Fibroblast of lung (primary cell): ENCODE results near the gene MCF2L2. TPM values are rescaled to one million over a fixed set of nuclear protein-coding genes. Genes with fewer than 3 reads are reported as not detected.

Experiments
- DNase-seq, 2 donors: peaks; one replicate each; pipeline versions ENCODE4 v3.0.0 to v3.0.0-alpha.2; 2010; ENCODE audit warnings: low read depth in 2 of 2
- H2AFZ ChIP-seq: 2 replicates; pipeline ENCODE4 v1.5.1; 2012; ENCODE audit warnings: low read length, control low read depth, inconsistent platforms
- H3K27ac ChIP-seq: 2 replicates; pipeline ENCODE4 v1.5.1; 2011; ENCODE audit warnings: low read length, control low read depth; ENCODE audit not compliant: insufficient read depth
- H3K27me3 ChIP-seq: 2 replicates; pipeline ENCODE4 v1.5.1; 2011; ENCODE audit warnings: mild to moderate bottlenecking, low read length; ENCODE audit not compliant: control insufficient read depth, insufficient read depth
- H3K36me3 ChIP-seq: 2 replicates; pipeline ENCODE4 v1.5.1; 2011; ENCODE audit warnings: low read length; ENCODE audit not compliant: control insufficient read depth, insufficient read depth
- H3K4me1 ChIP-seq: 2 replicates; pipeline ENCODE4 v1.5.1; 2011; ENCODE audit warnings: low read length; ENCODE audit not compliant: control insufficient read depth, insufficient read depth; ENCODE audit errors: extremely low read depth
- H3K4me2 ChIP-seq: 2 replicates; pipeline ENCODE4 v1.5.1; 2011; ENCODE audit warnings: low read length, control low read depth; ENCODE audit not compliant: insufficient read depth; ENCODE audit errors: extremely low read depth
- H3K4me3 ChIP-seq, 4 experiments: fragments of 200-600 bp in 1 of 4; sonication (generic) in 1 of 4; replicated peaks in 1 of 4; 2 replicates each; pipeline ENCODE4 v1.5.1; 2011 to 2016; ENCODE audit warnings: low read length in 4 of 4, low read depth in 3 of 4, mild to moderate bottlenecking in 3 of 4, control low read depth in 2 of 4, inconsistent platforms in 1 of 4, mixed read lengths in 1 of 4; ENCODE audit not compliant: insufficient read depth in 1 of 4; ENCODE audit errors: control extremely low read depth in 1 of 4
- H3K79me2 ChIP-seq: 2 replicates; pipeline ENCODE4 v1.5.1; 2012; ENCODE audit warnings: mild to moderate bottlenecking, low read length, inconsistent platforms; ENCODE audit not compliant: control insufficient read depth, insufficient read depth
- H3K9ac ChIP-seq: 2 replicates; pipeline ENCODE4 v1.5.1; 2011; ENCODE audit warnings: mild to moderate bottlenecking, low read length, control low read depth; ENCODE audit not compliant: insufficient read depth
- H3K9me3 ChIP-seq: 2 replicates; pipeline ENCODE4 v1.5.1; 2012; ENCODE audit warnings: low read depth, low read length; ENCODE audit not compliant: control insufficient read depth, insufficient read depth
- H4K20me1 ChIP-seq: 2 replicates; pipeline ENCODE4 v1.5.1; 2011; ENCODE audit warnings: low read length; ENCODE audit not compliant: control insufficient read depth, insufficient read depth; ENCODE audit errors: extremely low read depth
- CTCF ChIP-seq, 2 donors: IDR thresholded peaks in 1 of 2; conservative IDR thresholded peaks in 1 of 2; 1 replicate in 1 of 2; 2 replicates in 1 of 2; pipeline ENCODE4 v1.5.1; 2011 to 2012; ENCODE audit warnings: low read length in 2 of 2, control low read depth in 1 of 2, inconsistent platforms in 1 of 2, low read depth in 1 of 2, mild to moderate bottlenecking in 1 of 2
- EZH2 ChIP-seq: IDR thresholded peaks from 2 replicates; pipeline ENCODE4 v1.5.1; 2012; ENCODE audit warnings: low read length, control low read depth, mild to moderate bottlenecking; ENCODE audit errors: missing control alignments
- polyA plus RNA-seq, 2 donors: library from polyadenylated mRNA; depleted of rRNA in 1 of 2; stranded (reverse) in 1 of 2; unstranded in 1 of 2; fragments of >200 nt; gene quantifications; 2 replicates each; pipeline ENCODE4 v1.2.1, GENCODE V29; 2011 to 2012; ENCODE audit warnings: missing spikeins in 1 of 2
- total RNA-seq: library from RNA; depleted of rRNA; stranded (reverse); fragments of >200 nt; gene quantifications from 2 replicates; pipeline ENCODE4 v1.2.1, GENCODE V29; 2014

MCF2L2 gene
- total and polyA plus RNA-seq, 2 donors (not counting 1 experiment from before 2014, with no cell fraction given) = under 0.01 to 0.08 TPM

GRCh38 chr3:183339461-183340086 is 88.8 kb downstream of the MCF2L2 start:
- Histone ChIP-seq H3K79me2 (no peaks in the 10 kb centered on the region), H3K4me2 (no peak overlapping the region), H3K9ac (no peak overlapping the region), H3K27me3 (no peaks in the 10 kb centered on the region), H3K36me3 (no peaks in the 10 kb centered on the region), H3K27ac (no peak overlapping the region), H3K4me1 (no peaks in the 10 kb centered on the region), H3K9me3 (no peaks in the 10 kb centered on the region), H4K20me1 (no peaks in the 10 kb centered on the region), H3K4me3 (no peak overlapping the region), H2AFZ (no peak overlapping the region)
- no peak for DNase-seq
- TF ChIP-seq EZH2 = no peak

GRCh38 chr3:183338520-183338919 is 89.9 kb downstream of the MCF2L2 start:
- no peaks in the 10 kb centered on the region for H3K9me3 ChIP-seq
- no peak overlapping the region for H2AFZ ChIP-seq
- H3K4me1 ChIP-seq = no peaks in the 10 kb centered on the region
- no peak overlapping the region for H3K4me2 ChIP-seq
- no peak overlapping the region for H3K9ac ChIP-seq
- no peak overlapping the region for H3K27ac ChIP-seq
- no peaks in the 10 kb centered on the region for H3K36me3 ChIP-seq
- H3K79me2 ChIP-seq = no peaks in the 10 kb centered on the region
- DNase-seq = no peak
- H3K4me3 ChIP-seq = no peak overlapping the region
- H4K20me1 ChIP-seq = no peaks in the 10 kb centered on the region
- TF ChIP-seq EZH2 (no peak), CTCF (conservative IDR thresholded peaks at IDR 0.05 in 1 of 2, IDR thresholded peaks at IDR 0.05 in 1 of 2; ENCODE audit: low read depth in 1 of 2, low read length in 2 of 2) (no peak)
- no peaks in the 10 kb centered on the region for H3K27me3 ChIP-seq

GRCh38 chr3:183332487-183332886 is 95.9 kb downstream of the MCF2L2 start:
- Histone ChIP-seq H3K27ac (no peak overlapping the region), H2AFZ (no peak overlapping the region), H3K9me3 (no peaks in the 10 kb centered on the region), H3K79me2 (no peaks in the 10 kb centered on the region), H3K36me3 (no peaks in the 10 kb centered on the region), H3K9ac (no peak overlapping the region), H3K27me3 (no peaks in the 10 kb centered on the region), H3K4me2 (no peak overlapping the region), H3K4me3 (no peak overlapping the region), H4K20me1 (no peaks in the 10 kb centered on the region), H3K4me1 (peaks cover 2% of the 10 kb centered on the region)
- TF ChIP-seq CTCF (conservative IDR thresholded peaks at IDR 0.05 in 1 of 2, IDR thresholded peaks at IDR 0.05 in 1 of 2; ENCODE audit: low read depth in 1 of 2, low read length in 2 of 2) (no peak), EZH2 (no peak)
- DNase-seq = no peak
